Stomach (tissue), 4 donors: Measurements from ENCODE around the gene OR51S1.

Source experiments
- EP300 ChIP-seq: sonication (generic); formaldehyde crosslinking; IDR thresholded peaks from one replicate; pipeline ENCODE4 v1.6.1; 2017; ENCODE audit warnings: antibody characterized with exemption
- TF ChIP-seq, protein P1 (sequence below), 7 experiments: fragments of 450-650 bp in 4 of 7; fragments of 200-600 bp in 3 of 7; sonication (generic) in 3 of 7; IDR thresholded peaks; one replicate each; pipeline ENCODE4 v1.5.1; 2016 to 2019; ENCODE audit warnings: antibody characterized with exemption in 7 of 7, control low read depth in 2 of 7, mild to moderate bottlenecking in 1 of 7

DNA sequence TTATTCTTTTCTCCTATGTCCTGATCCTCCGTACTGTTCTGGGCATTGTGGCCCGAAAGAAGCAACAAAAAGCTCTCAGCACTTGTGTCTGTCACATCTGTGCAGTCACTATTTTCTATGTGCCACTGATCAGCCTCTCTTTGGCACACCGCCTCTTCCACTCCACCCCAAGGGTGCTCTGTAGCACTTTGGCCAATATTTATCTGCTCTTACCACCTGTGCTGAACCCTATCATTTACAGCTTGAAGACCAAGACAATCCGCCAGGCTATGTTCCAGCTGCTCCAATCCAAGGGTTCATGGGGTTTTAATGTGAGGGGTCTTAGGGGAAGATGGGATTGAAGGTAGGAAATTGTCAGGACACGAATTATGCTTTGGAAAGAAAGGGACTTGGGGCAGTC is 33.5 kb upstream of the OR51S1 start:
- TF ChIP-seq, protein P1, sequence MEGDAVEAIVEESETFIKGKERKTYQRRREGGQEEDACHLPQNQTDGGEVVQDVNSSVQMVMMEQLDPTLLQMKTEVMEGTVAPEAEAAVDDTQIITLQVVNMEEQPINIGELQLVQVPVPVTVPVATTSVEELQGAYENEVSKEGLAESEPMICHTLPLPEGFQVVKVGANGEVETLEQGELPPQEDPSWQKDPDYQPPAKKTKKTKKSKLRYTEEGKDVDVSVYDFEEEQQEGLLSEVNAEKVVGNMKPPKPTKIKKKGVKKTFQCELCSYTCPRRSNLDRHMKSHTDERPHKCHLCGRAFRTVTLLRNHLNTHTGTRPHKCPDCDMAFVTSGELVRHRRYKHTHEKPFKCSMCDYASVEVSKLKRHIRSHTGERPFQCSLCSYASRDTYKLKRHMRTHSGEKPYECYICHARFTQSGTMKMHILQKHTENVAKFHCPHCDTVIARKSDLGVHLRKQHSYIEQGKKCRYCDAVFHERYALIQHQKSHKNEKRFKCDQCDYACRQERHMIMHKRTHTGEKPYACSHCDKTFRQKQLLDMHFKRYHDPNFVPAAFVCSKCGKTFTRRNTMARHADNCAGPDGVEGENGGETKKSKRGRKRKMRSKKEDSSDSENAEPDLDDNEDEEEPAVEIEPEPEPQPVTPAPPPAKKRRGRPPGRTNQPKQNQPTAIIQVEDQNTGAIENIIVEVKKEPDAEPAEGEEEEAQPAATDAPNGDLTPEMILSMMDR (IDR thresholded peaks at IDR 0.05), result no peak
- no peak for TF ChIP-seq EP300
